K562 (cell line): ENCODE measurements around the gene PRUNE1. TPM values are rescaled to one million over a fixed set of nuclear protein-coding genes. Genes with fewer than 3 reads are reported as not detected.

Experiments used
- CC2D1A ChIP-seq: fragments of 450-650 bp; IDR thresholded peaks from 2 replicates; pipeline ENCODE4 v1.6.1; 2017; ENCODE audit warnings: mild to moderate bottlenecking
- CHCHD3 ChIP-seq: fragments of 250-450 bp; sonication (Bioruptor Pico); IDR thresholded peaks from 2 replicates; pipeline ENCODE4 v2.1.2; 2022; ENCODE audit warnings: mild to moderate bottlenecking
- CHD1 ChIP-seq: fragments of 200-600 bp; sonication (generic); IDR thresholded peaks from one replicate; pipeline ENCODE4 v1.6.1; 2012; ENCODE audit warnings: mild to moderate bottlenecking, moderate library complexity, low read length, inconsistent platforms
- ETS2 ChIP-seq: IDR thresholded peaks from 2 replicates; pipeline ENCODE4 v1.6.1; 2016; ENCODE audit warnings: borderline replicate concordance, missing genetic modification characterization, mild to moderate bottlenecking, moderate library complexity, missing compliant biosample characterization; ENCODE audit not compliant: poor library complexity, severe bottlenecking
- GATAD2B ChIP-seq: fragments of 450-650 bp; IDR thresholded peaks from 2 replicates; pipeline ENCODE4 v1.6.1; 2017; ENCODE audit warnings: mild to moderate bottlenecking, borderline replicate concordance
- KAT2B ChIP-seq: IDR thresholded peaks from one replicate; pipeline ENCODE4 v1.6.1; 2012; ENCODE audit warnings: low read depth, mild to moderate bottlenecking, control low read depth, inconsistent platforms, low read length, moderate library complexity
- NFE2 ChIP-seq: IDR thresholded peaks from 2 replicates; pipeline ENCODE4 v1.6.1; 2014; ENCODE audit warnings: antibody characterized with exemption, low read depth
- NFE2L1 ChIP-seq: fragments of 450-650 bp; IDR thresholded peaks from 2 replicates; pipeline ENCODE4 v1.6.1; 2016; ENCODE audit warnings: missing genetic modification characterization, low read depth, mild to moderate bottlenecking, missing compliant biosample characterization, moderate library complexity, borderline replicate concordance
- NR4A1 ChIP-seq, 2 experiments: fragments of 250-450 bp in 1 of 2; fragments of 450-650 bp in 1 of 2; sonication (Bioruptor Pico) in 1 of 2; IDR thresholded peaks; 2 replicates each; pipeline versions ENCODE4 v1.4.0 to v1.6.1; 2016 to 2020; ENCODE audit warnings: mild to moderate bottlenecking in 2 of 2, missing compliant biosample characterization in 1 of 2, missing genetic modification characterization in 1 of 2, moderate library complexity in 1 of 2
- PTRF ChIP-seq: fragments of 450-650 bp; IDR thresholded peaks from 2 replicates; pipeline ENCODE4 v1.6.1; 2016; ENCODE audit warnings: mild to moderate bottlenecking, missing genetic modification characterization, missing compliant biosample characterization
- RBBP5 ChIP-seq: fragments of 200-600 bp; sonication (generic); IDR thresholded peaks from 2 replicates; pipeline ENCODE4 v1.6.1; 2012; ENCODE audit warnings: borderline replicate concordance, mild to moderate bottlenecking, low read length, control low read depth, inconsistent platforms; ENCODE audit not compliant: insufficient read depth, poor library complexity, severe bottlenecking
- RBM39 ChIP-seq: fragments of 200-400 bp; formaldehyde crosslinking; optimal IDR thresholded peaks from 2 replicates; pipeline ENCODE3; 2018; ENCODE audit warnings: low read depth, low read length
- RFX7 ChIP-seq: fragments of 250-450 bp; sonication (Bioruptor Pico); IDR thresholded peaks from 2 replicates; pipeline ENCODE4 v1.5.1; 2021; ENCODE audit warnings: mild to moderate bottlenecking
- SAP30 ChIP-seq: fragments of 200-600 bp; sonication (generic); IDR thresholded peaks from 2 replicates; pipeline ENCODE4 v1.6.1; 2012; ENCODE audit warnings: borderline replicate concordance, low read depth, mild to moderate bottlenecking, moderate library complexity, low read length, control low read depth, inconsistent platforms; ENCODE audit not compliant: insufficient read depth, poor library complexity, severe bottlenecking
- SP1 ChIP-seq: sonication (generic); formaldehyde crosslinking; IDR thresholded peaks from 2 replicates; pipeline ENCODE4 v1.8.1; 2022; ENCODE audit warnings: mild to moderate bottlenecking, missing genetic modification reagents
- TCF15 ChIP-seq: fragments of 250-450 bp; sonication (Bioruptor Pico); IDR thresholded peaks from 2 replicates; pipeline ENCODE4 v1.8.0; 2022; ENCODE audit warnings: moderate library complexity, mild to moderate bottlenecking, inconsistent platforms
- TCFL5 ChIP-seq: fragments of 250-450 bp; sonication (Bioruptor Pico); conservative IDR thresholded peaks from 2 replicates; pipeline ENCODE4 v1.6.1; 2021; ENCODE audit warnings: mild to moderate bottlenecking, moderate library complexity, matching md5 sums
- THRA ChIP-seq: fragments of 450-650 bp; IDR thresholded peaks from 2 replicates; pipeline ENCODE4 v1.6.1; 2017; ENCODE audit warnings: mild to moderate bottlenecking, moderate library complexity
- YY1 ChIP-seq, 3 experiments: IDR thresholded peaks; 2 replicates each; pipeline ENCODE4 v1.6.1; 2011; ENCODE audit warnings: low read length in 2 of 3, mild to moderate bottlenecking in 2 of 3, moderate library complexity in 2 of 3, borderline replicate concordance in 1 of 3, control low read depth in 1 of 3, low read depth in 1 of 3; ENCODE audit not compliant: insufficient read depth in 3 of 3, insufficient replicate concordance in 2 of 3, control insufficient read depth in 1 of 3, insufficient read length in 1 of 3; ENCODE audit errors: extremely low read depth in 1 of 3
- ZBTB1 ChIP-seq: sonication (generic); formaldehyde crosslinking; IDR thresholded peaks from 2 replicates; pipeline ENCODE4 v1.8.1; 2023; ENCODE audit warnings: missing genetic modification reagents, low read depth, mild to moderate bottlenecking, borderline replicate concordance
- ZC3H11A ChIP-seq: IDR thresholded peaks from 2 replicates; pipeline ENCODE4 v1.6.1; 2012; ENCODE audit warnings: low read depth, low read length, improper control_type of control experiment
- ZC3H4 ChIP-seq: sonication (generic); formaldehyde crosslinking; IDR thresholded peaks from 2 replicates; pipeline ENCODE4 v1.9.0; 2021; ENCODE audit warnings: missing genetic modification reagents, borderline replicate concordance
- ZKSCAN3 ChIP-seq: fragments of 250-450 bp; sonication (Bioruptor Pico); IDR thresholded peaks from 2 replicates; pipeline ENCODE4 v1.4.0; 2020
- ZNF384 ChIP-seq: IDR thresholded peaks from 2 replicates; pipeline ENCODE4 v1.6.1; 2012; ENCODE audit warnings: low read depth, low read length, improper control_type of control experiment
- ZNF561 ChIP-seq: fragments of 450-650 bp; formaldehyde crosslinking; conservative IDR thresholded peaks from 2 replicates; pipeline ENCODE4 v1.4.0; 2020; ENCODE audit warnings: mild to moderate bottlenecking, moderate library complexity
- ZNF57 ChIP-seq: fragments of 450-650 bp; formaldehyde crosslinking; IDR thresholded peaks from 2 replicates; pipeline ENCODE4 v1.4.0; 2020; ENCODE audit warnings: mild to moderate bottlenecking, moderate library complexity
- polyA plus RNA-seq, 8 experiments: library from polyadenylated mRNA; depleted of rRNA in 4 of 8; stranded (reverse) in 5 of 8; unstranded in 3 of 8; fragments of >200 nt; fragmentation: Nextera tagmentation in 2 of 8; fragmentation: Illumina TruSeq in 1 of 8; extraction: Ambion mirVana in 2 of 8; extraction: Trizol in 1 of 8; gene quantifications; 2 replicates each; pipeline versions ENCODE4 v1.2.1 to v1.2.3, GENCODE V29; 2011 to 2014; ENCODE audit warnings: inconsistent platforms in 1 of 8, missing spikeins in 1 of 8
- total RNA-seq, 7 experiments: library from RNA; depleted of rRNA in 6 of 7; stranded (reverse); fragments of >200 nt in 6 of 7; fragmentation: Illumina TruSeq in 2 of 7; extraction: Trizol in 2 of 7; gene quantifications; 2 replicates each; pipeline versions ENCODE4 v1.2.1 to v1.2.3, GENCODE V29; 2011 to 2021; ENCODE audit warnings: low replicate concordance in 1 of 7

Gene PRUNE1
- total and polyA plus RNA-seq, 9 of the 15 experiments (the other 6 are each of a cell fraction or from before 2014, with no cell fraction given), result 16.7 to 48.3 (median 26.2) TPM

GRCh38 chr1:150974580-150975478 lies 33.4 kb upstream of the PRUNE1 start, which contains the start of gene CERS2 (continued):
- TF ChIP-seq YY1 (IDR thresholded peaks at IDR 0.05; ENCODE audit: borderline replicate concordance in 1 of 3, control insufficient read depth in 1 of 3, extremely low read depth in 1 of 3, insufficient read depth in 3 of 3, insufficient read length in 1 of 3, insufficient replicate concordance in 2 of 3, low read depth in 1 of 3, low read length in 2 of 3) (peak in 1 of 3 experiments; percentile 42), ZKSCAN3 (CRISPR knock-in tag) (no peak), NFE2L1 (tag) (no peak), TCF15 (no peak), CC2D1A (no peak), KAT2B (no peak), SP1 (CRISPR knock-in tag) (0 out of 2 replicates have a peak, but pooled peaks have one; percentile 22), ZNF57 (CRISPR knock-in tag) (no peak), RBBP5 (peak; percentile 53), CHCHD3 (no peak), CHD1 (no peak), GATAD2B (peak; percentile 68; the same call in 1 of the 2 replicates), NFE2 (no peak), ZNF561 (CRISPR knock-in tag) (no peak), THRA (no peak), RBM39 (no peak), ZNF384 (0 out of 2 replicates have a peak, but pooled peaks have one; percentile 21), SAP30 (no peak), ETS2 (no peak), RFX7 (no peak), NR4A1 (CRISPR knock-in tag; IDR thresholded peaks at IDR 0.05) (no peak), NR4A1 (tag; IDR thresholded peaks at IDR 0.05) (no peak), PTRF (no peak), ZC3H4 (CRISPR knock-in tag) (peak; percentile 58; the same call in 1 of the 2 replicates), ZBTB1 (peak; percentile 91), ZC3H11A (no peak), TCFL5 (CRISPR knock-in tag) (no peak)
